ENCODE results near the gene GRHL1.

Gene GRHL1

DNA sequence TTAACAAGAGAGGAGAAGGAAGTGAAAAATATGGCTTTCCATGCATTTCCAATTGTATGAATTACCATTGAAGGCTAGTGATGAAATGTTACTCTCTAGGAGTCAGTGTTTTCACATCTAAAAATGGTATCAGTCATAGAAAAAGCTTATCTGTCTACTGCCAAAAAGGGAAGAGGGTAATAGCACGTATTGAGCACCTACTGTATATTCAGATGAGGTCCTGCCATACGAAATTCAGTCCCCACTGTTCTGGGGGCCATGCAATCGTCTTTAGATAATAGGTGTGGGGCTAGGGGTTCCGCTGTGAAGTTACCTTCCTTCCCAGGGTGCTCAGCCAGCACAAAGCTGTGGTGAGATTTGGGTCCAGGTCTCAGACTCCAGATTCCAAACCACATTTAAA lies 14.2 kb upstream of the GRHL1 start:
- Histone ChIP-seq H3K27me3 (ENCODE audit: control insufficient read depth in 1 of 2, insufficient read depth in 2 of 2, low read length in 2 of 2) (no peaks in the 10 kb centered on the region), H3K4me3 (ENCODE audit: low read depth in 1 of 2, low read length in 2 of 2) (no peak overlapping the region), H3K9me3 (ENCODE audit: low read length) (no peaks in the 10 kb centered on the region), H3K36me3 (ENCODE audit: insufficient read depth, low read length) (no peaks in the 10 kb centered on the region), H3K4me1 (ENCODE audit: insufficient read depth, low read length) (no peaks in the 10 kb centered on the region), H3K27ac (ENCODE audit: low read depth, low read length) (no peak overlapping the region), H3K9ac (ENCODE audit: low read length) (no peak overlapping the region)

DNA sequence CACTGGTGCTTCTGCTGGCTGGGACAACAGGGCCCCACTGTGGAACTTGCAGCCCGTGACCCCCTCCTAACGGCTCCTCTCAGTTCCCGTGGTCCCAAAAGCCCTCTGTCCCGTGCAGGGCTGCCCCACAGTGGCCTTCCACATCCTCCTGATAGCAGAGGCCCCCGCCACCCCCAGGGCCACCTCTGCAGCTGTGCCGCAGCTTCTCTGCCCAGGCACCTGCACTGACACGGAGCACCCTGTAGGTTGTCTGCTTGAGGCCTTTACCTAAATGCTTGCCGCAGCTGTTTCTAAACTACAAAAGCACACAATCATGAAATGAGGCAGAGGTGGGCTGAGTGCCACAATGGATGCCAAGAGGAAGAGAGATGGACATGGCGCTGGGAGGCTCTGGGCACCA lies 13.5 kb upstream of the GRHL1 start:
- Histone ChIP-seq H3K4me1 (ENCODE audit: insufficient read depth, low read length) (no peaks in the 10 kb centered on the region), H3K9me3 (ENCODE audit: low read length) (no peaks in the 10 kb centered on the region), H3K4me3 (ENCODE audit: low read depth in 1 of 2, low read length in 2 of 2) (no peak overlapping the region), H3K36me3 (ENCODE audit: insufficient read depth, low read length) (no peaks in the 10 kb centered on the region), H3K27me3 (ENCODE audit: control insufficient read depth in 1 of 2, insufficient read depth in 2 of 2, low read length in 2 of 2) (no peaks in the 10 kb centered on the region), H3K9ac (ENCODE audit: low read length) (no peak overlapping the region), H3K27ac (ENCODE audit: low read depth, low read length) (no peak overlapping the region)

DNA sequence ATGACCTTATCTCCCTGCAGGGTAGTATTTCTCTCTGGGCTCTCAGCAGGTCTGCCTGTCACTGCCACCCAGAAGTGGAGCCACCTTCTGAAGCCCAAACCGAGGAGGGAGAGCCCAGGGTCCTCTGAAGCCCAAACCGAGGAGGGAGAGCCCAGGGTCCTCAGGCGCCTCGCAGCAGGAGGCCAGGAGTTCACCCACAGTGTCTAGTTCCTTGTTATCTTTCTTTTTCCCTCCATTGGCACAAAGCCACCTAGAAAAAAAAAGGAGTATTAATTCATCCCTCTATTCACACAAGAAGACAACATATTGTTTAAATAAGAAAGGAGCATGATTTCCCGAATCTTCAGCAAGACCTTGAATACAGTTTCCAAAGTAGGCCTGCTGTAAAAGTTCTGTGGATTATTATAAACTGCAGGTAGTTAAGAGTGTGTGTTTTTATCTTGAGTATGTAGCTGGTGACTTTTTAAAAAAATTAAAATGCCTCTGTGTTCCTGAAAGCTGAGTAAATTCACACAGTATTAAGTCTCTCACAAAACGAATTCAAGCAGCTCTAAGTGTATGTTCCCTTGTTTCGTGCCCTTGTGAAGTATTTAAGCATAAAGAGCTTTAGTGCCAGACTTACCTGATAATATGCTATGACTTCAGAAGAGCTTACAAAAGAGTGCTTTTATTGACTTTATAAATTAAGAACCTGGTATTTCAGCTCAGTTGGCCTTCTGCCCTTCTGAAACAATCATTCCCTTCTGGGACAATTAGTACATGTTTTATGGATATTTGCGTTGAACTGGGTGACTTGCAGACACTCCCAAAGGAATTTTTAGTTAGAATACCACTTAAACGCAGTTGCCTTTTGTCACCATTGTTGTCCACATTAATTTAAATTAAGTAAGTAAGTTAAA lies 11.7 kb upstream of the GRHL1 start:
- Histone ChIP-seq H3K9ac (ENCODE audit: low read length) (no peak overlapping the region), H3K4me1 (ENCODE audit: insufficient read depth, low read length) (no peaks in the 10 kb centered on the region), H3K4me3 (ENCODE audit: low read depth in 1 of 2, low read length in 2 of 2) (no peak overlapping the region), H3K9me3 (ENCODE audit: low read length) (no peaks in the 10 kb centered on the region), H3K27me3 (ENCODE audit: control insufficient read depth in 1 of 2, insufficient read depth in 2 of 2, low read length in 2 of 2) (no peaks in the 10 kb centered on the region), H3K27ac (ENCODE audit: low read depth, low read length) (no peak overlapping the region), H3K36me3 (ENCODE audit: insufficient read depth, low read length) (no peaks in the 10 kb centered on the region)

DNA sequence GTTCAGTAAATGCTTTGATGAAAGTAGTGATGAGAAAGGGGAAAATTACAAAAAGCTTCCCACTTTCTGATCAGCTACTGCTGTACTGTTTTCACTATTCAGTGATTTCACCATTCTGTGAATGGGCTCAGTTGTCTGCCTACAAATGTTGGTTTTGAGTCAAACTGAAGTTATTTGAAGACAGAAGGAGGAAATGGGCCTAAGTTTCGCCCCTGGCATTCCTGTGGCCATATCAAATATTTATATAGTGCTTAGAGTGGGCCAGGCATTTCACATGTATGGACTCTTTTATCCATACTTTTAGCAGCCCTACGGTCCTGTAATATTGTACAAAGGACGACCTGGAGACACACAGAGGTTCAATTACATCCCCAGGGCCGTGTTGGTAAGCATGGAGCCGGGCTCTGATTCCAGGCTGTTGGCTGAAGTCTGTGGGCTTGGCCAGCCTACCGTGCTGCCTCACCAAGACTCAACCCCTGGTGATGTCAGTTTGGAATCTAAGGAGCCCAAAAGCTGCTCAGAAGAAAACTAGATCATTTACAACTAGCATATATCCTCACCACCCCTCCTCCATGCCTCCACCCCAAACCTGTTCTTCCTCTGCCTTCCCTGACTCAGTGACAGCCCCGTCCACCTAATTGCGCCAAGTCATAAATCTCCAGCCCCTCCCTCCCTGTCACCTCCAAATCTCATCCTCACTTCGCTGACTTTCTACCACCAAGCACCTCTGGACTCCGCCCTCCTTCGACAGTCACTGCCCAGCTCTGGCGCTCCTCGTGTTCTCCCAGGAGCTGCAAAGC lies 10.1 kb upstream of the GRHL1 start:
- Histone ChIP-seq H3K9ac (ENCODE audit: low read length) (no peak overlapping the region), H3K4me3 (ENCODE audit: low read depth in 1 of 2, low read length in 2 of 2) (no peak overlapping the region), H3K27me3 (ENCODE audit: control insufficient read depth in 1 of 2, insufficient read depth in 2 of 2, low read length in 2 of 2) (peaks cover 0 to 4% of the 10 kb centered on the region in 2 donors), H3K36me3 (ENCODE audit: insufficient read depth, low read length) (no peaks in the 10 kb centered on the region), H3K4me1 (ENCODE audit: insufficient read depth, low read length) (no peaks in the 10 kb centered on the region), H3K27ac (ENCODE audit: low read depth, low read length) (no peak overlapping the region), H3K9me3 (ENCODE audit: low read length) (no peaks in the 10 kb centered on the region)

DNA sequence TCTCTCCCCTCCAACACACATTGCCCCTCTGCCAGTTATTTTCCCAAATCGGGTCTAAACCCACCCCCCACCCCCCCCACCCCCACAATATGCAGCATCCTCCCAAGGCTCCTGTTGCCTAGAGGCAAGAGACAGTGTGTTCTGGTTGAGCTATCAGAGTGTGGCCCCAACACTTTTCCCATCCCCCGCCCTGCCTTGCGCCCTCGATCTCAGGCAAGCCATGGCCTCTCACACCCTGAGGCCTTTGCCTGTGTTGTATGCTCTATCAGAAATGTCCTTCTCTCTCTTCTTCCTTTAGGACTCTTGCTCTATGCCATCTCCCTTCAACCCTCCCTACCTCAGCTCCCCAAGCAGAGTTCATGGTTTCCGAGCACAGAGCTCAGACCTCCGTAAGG lies 9.5 kb upstream of the GRHL1 start:
- Histone ChIP-seq H3K27me3 (ENCODE audit: control insufficient read depth in 1 of 2, insufficient read depth in 2 of 2, low read length in 2 of 2) (peaks cover 0 to 9% of the 10 kb centered on the region in 2 donors), H3K9ac (ENCODE audit: low read length) (no peak overlapping the region), H3K27ac (ENCODE audit: low read depth, low read length) (no peak overlapping the region), H3K36me3 (ENCODE audit: insufficient read depth, low read length) (no peaks in the 10 kb centered on the region), H3K9me3 (ENCODE audit: low read length) (no peaks in the 10 kb centered on the region), H3K4me1 (ENCODE audit: insufficient read depth, low read length) (no peaks in the 10 kb centered on the region), H3K4me3 (ENCODE audit: low read depth in 1 of 2, low read length in 2 of 2) (no peak overlapping the region)

DNA sequence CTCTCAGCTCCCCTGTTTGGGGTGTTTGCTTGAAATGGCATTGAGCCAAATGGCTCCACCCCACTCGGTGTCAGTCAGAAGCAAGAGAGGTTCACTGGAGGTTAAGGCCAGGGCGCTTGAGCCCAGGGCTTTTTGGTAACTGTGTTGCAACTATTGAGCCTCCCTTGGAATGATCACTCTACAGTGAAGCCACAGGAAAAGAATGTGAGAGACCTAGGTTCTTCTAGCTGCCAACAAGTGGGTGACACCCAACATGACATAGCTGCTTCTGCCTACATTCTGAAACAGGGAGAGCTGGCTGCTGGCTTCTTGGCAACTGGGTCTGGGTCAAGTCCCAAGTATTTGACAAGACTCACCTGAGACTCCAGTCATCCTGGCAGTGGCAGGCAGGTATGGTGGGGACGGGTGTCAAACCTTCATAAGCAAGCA lies 7.1 kb upstream of the GRHL1 start:
- H3K9me3 ChIP-seq (ENCODE audit: low read length) = no peaks in the 10 kb centered on the region
- no peaks in the 10 kb centered on the region for H3K36me3 ChIP-seq (ENCODE audit: insufficient read depth, low read length)
- H3K4me1 ChIP-seq (ENCODE audit: insufficient read depth, low read length) = no peaks in the 10 kb centered on the region
- no peak overlapping the region for H3K9ac ChIP-seq (ENCODE audit: low read length)
- peaks cover 0 to 9% of the 10 kb centered on the region in 2 donors for H3K27me3 ChIP-seq (ENCODE audit: control insufficient read depth in 1 of 2, insufficient read depth in 2 of 2, low read length in 2 of 2)
- H3K27ac ChIP-seq (ENCODE audit: low read depth, low read length) = no peak overlapping the region
- no peak overlapping the region for H3K4me3 ChIP-seq (ENCODE audit: low read depth in 1 of 2, low read length in 2 of 2)

DNA sequence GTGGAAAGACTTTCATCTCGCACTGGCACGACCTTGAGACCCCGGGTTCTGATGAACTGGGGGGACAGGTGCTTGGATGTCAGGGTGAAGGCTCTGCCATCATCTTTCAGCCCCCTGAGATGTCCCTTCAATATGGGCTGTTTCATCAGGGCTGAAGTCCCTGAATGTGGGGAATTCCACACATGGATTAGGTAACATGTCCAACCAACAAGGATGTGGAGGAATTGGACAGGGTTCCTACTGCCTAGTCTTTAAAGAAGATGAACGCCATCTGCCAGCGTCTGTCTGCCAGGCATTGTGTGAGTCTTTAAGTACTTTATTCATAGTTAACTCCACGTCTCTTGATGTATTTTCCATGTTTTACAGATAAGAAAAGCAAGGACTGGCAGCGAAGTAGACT lies 5.9 kb upstream of the GRHL1 start:
- Histone ChIP-seq H3K27ac (ENCODE audit: low read depth, low read length) (no peak overlapping the region), H3K4me1 (ENCODE audit: insufficient read depth, low read length) (no peaks in the 10 kb centered on the region), H3K9ac (ENCODE audit: low read length) (no peak overlapping the region), H3K36me3 (ENCODE audit: insufficient read depth, low read length) (no peaks in the 10 kb centered on the region), H3K27me3 (ENCODE audit: control insufficient read depth in 1 of 2, insufficient read depth in 2 of 2, low read length in 2 of 2) (peaks cover 0 to 9% of the 10 kb centered on the region in 2 donors), H3K4me3 (ENCODE audit: low read depth in 1 of 2, low read length in 2 of 2) (no peak overlapping the region), H3K9me3 (ENCODE audit: low read length) (no peaks in the 10 kb centered on the region)

DNA sequence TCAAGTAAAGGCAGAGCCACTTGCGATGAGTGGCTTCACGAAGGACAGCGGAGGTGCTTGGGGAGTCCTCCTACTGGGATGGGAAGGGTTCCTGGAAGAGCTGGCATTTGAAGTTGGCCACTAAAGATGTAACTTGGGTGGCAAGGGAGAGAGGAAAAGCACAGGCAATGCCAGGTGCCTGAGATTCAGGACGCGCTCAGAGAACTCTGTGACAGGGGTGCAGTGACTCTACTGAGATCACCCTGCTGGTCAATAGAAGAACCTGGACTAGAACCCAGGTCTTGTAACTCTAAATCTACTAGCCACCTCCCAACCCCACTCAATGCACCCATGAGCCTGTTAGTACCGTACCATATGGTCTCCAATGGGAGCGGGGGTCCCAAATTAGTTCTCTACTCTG lies 5.4 kb upstream of the GRHL1 start:
- no peaks in the 10 kb centered on the region for H3K9me3 ChIP-seq (ENCODE audit: low read length)
- no peak overlapping the region for H3K27ac ChIP-seq (ENCODE audit: low read depth, low read length)
- H3K36me3 ChIP-seq (ENCODE audit: insufficient read depth, low read length) = no peaks in the 10 kb centered on the region
- peaks cover 0 to 9% of the 10 kb centered on the region in 2 donors for H3K27me3 ChIP-seq (ENCODE audit: control insufficient read depth in 1 of 2, insufficient read depth in 2 of 2, low read length in 2 of 2)
- no peak overlapping the region for H3K9ac ChIP-seq (ENCODE audit: low read length)
- H3K4me3 ChIP-seq (ENCODE audit: low read depth in 1 of 2, low read length in 2 of 2) = no peak overlapping the region
- no peaks in the 10 kb centered on the region for H3K4me1 ChIP-seq (ENCODE audit: insufficient read depth, low read length)

DNA sequence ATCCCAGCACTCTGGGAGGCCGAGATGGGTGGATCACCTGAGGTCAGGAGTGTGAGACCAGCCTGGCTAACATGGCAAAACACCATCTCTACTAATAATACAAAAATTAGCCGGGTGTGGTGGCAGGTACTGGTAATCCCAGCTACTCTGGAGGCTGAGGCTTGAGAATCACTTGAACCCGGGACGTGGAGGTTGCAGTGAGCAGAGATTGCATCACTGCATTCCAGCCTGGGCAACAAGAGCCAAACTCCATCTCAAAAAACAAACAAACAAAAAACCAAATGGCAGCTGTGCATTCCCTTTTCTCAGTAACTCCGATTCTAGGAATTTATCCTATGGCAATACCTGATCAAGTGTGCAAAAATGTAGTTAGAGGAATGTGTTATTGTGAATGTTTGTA lies 4.7 kb upstream of the GRHL1 start:
- H3K9ac ChIP-seq (ENCODE audit: low read length) = no peak overlapping the region
- no peaks in the 10 kb centered on the region for H3K36me3 ChIP-seq (ENCODE audit: insufficient read depth, low read length)
- no peaks in the 10 kb centered on the region for H3K4me1 ChIP-seq (ENCODE audit: insufficient read depth, low read length)
- H3K27ac ChIP-seq (ENCODE audit: low read depth, low read length) = no peak overlapping the region
- peaks cover 0 to 9% of the 10 kb centered on the region in 2 donors for H3K27me3 ChIP-seq (ENCODE audit: control insufficient read depth in 1 of 2, insufficient read depth in 2 of 2, low read length in 2 of 2)
- no peaks in the 10 kb centered on the region for H3K9me3 ChIP-seq (ENCODE audit: low read length)
- H3K4me3 ChIP-seq (ENCODE audit: low read depth in 1 of 2, low read length in 2 of 2) = no peak overlapping the region

DNA sequence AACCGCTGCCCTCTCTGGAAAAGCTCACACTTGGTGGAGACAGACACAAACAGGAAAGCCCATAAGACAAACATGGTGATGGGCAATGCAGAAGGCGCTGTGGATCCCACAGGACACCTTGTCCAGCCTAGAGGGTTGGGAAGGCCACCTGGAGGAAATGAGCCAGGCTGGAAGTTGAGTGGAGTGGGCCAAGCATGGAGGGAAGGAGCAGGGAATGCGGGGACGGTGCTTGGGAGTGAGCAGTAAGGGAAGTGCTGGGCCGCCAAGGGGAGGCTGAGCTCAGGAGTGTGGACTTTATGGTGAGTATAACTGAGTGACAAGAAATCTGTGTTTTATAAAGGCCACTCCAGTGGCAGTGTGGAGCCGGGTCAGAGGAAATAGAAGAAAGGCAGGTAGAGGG lies 2.8 kb upstream of the GRHL1 start:
- Histone ChIP-seq H3K36me3 (ENCODE audit: insufficient read depth, low read length) (no peaks in the 10 kb centered on the region), H3K4me1 (ENCODE audit: insufficient read depth, low read length) (no peaks in the 10 kb centered on the region), H3K27ac (ENCODE audit: low read depth, low read length) (no peak overlapping the region), H3K9me3 (ENCODE audit: low read length) (no peaks in the 10 kb centered on the region), H3K9ac (ENCODE audit: low read length) (no peak overlapping the region), H3K27me3 (ENCODE audit: control insufficient read depth in 1 of 2, insufficient read depth in 2 of 2, low read length in 2 of 2) (peaks cover 0 to 9% of the 10 kb centered on the region in 2 donors), H3K4me3 (ENCODE audit: low read depth in 1 of 2, low read length in 2 of 2) (no peak overlapping the region)

DNA sequence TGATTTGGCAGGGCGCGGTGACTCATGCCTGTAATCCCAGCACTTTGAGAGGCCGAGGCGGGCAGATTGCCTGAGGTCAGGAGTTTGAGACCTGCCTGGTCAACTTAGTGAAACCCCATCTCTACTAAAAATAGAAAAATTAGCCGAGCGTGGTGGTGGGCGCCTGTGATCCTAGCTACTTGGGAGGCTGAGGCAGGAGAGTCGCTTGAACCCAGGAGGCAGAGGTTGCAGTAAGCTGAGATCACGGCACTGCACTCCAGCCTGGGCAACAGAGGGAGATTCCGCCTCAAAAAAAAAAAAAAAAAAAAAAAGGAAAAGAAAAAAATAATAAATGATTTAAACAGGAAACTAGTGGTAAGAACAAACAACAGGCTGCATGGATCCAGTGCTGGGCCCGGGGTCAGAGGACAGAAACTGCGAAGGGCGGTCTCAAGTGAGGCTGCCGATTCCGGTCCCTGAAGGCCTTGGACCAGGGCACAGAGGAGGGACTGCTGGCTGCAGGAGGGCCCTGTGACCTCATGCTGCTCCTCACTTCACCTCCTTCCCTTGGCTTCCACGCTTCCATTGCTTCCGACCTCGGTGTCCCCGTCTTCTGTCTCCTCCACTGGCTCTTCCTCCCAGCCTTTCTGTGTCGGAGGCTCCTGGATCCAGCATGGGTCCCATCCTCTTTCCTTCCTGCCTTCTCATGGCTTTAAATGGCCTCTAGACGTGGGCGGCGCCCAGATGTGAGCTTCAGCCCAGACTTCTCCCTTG lies 2.1 kb upstream of the GRHL1 start:
- no peaks in the 10 kb centered on the region for H3K4me1 ChIP-seq (ENCODE audit: insufficient read depth, low read length)
- H3K27me3 ChIP-seq (ENCODE audit: control insufficient read depth in 1 of 2, insufficient read depth in 2 of 2, low read length in 2 of 2) = peaks cover 0 to 9% of the 10 kb centered on the region in 2 donors
- no peak overlapping the region for H3K27ac ChIP-seq (ENCODE audit: low read depth, low read length)
- no peak overlapping the region for H3K9ac ChIP-seq (ENCODE audit: low read length)
- H3K36me3 ChIP-seq (ENCODE audit: insufficient read depth, low read length) = no peaks in the 10 kb centered on the region
- no peak overlapping the region for H3K4me3 ChIP-seq (ENCODE audit: low read depth in 1 of 2, low read length in 2 of 2)
- H3K9me3 ChIP-seq (ENCODE audit: low read length) = no peaks in the 10 kb centered on the region

All from muscle layer of colon (tissue), 2 donors.